Measurements from ENCODE around the gene LRRN4.

GRCh38 chr20:6044115-6044514, 9.7 kb downstream of the LRRN4 start:
- TF ChIP-seq, protein P1, sequence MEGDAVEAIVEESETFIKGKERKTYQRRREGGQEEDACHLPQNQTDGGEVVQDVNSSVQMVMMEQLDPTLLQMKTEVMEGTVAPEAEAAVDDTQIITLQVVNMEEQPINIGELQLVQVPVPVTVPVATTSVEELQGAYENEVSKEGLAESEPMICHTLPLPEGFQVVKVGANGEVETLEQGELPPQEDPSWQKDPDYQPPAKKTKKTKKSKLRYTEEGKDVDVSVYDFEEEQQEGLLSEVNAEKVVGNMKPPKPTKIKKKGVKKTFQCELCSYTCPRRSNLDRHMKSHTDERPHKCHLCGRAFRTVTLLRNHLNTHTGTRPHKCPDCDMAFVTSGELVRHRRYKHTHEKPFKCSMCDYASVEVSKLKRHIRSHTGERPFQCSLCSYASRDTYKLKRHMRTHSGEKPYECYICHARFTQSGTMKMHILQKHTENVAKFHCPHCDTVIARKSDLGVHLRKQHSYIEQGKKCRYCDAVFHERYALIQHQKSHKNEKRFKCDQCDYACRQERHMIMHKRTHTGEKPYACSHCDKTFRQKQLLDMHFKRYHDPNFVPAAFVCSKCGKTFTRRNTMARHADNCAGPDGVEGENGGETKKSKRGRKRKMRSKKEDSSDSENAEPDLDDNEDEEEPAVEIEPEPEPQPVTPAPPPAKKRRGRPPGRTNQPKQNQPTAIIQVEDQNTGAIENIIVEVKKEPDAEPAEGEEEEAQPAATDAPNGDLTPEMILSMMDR (IDR thresholded peaks at IDR 0.05): no peak
- TF ChIP-seq POLR2A (IDR thresholded peaks at IDR 0.05; ENCODE audit: low read length) (no peak), MAZ (IDR thresholded peaks at IDR 0.05; ENCODE audit: borderline replicate concordance, low read depth, low read length) (no peak), REST (IDR thresholded peaks at IDR 0.05) (no peak), CBX8 (IDR thresholded peaks at IDR 0.05) (no peak), JUN (IDR thresholded peaks at IDR 0.05) (no peak; a peak in 1 of 5 replicates), EHF (CRISPR knock-in tag; IDR thresholded peaks at IDR 0.05) (no peak), FOSL2 (IDR thresholded peaks at IDR 0.05) (no peak), FOSL2 (CRISPR knock-in tag; IDR thresholded peaks at IDR 0.05) (no peak), SREBF2 (IDR thresholded peaks at IDR 0.05) (no peak), PBX3 (IDR thresholded peaks at IDR 0.05) (no peak)
- TF ChIP-seq, protein P2, sequence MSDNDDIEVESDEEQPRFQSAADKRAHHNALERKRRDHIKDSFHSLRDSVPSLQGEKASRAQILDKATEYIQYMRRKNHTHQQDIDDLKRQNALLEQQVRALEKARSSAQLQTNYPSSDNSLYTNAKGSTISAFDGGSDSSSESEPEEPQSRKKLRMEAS (IDR thresholded peaks at IDR 0.05): no peak

All from A549 (cell line).